Coronary artery (tissue), 2 donors: ENCODE data around the gene PAXIP1.

Experiments
- DNase-seq: peaks from one replicate; pipeline ENCODE4 v3.0.0-alpha.2; 2017; ENCODE audit warnings: low spot score
- H3K27ac ChIP-seq, 2 donors: fragments of 200-600 bp; sonication (generic); one replicate each; pipeline ENCODE4 v1.5.1; 2016 to 2019
- H3K4me3 ChIP-seq: fragments of 200-600 bp; sonication (generic); 2 replicates; pipeline ENCODE4 v1.5.1; 2016; ENCODE audit warnings: mild to moderate bottlenecking, moderate library complexity
- TF ChIP-seq, protein P1 (sequence below): fragments of 200-600 bp; sonication (generic); IDR thresholded peaks from one replicate; pipeline ENCODE4 v1.5.1; 2019; ENCODE audit warnings: antibody characterized with exemption

The PAXIP1 gene

DNA sequence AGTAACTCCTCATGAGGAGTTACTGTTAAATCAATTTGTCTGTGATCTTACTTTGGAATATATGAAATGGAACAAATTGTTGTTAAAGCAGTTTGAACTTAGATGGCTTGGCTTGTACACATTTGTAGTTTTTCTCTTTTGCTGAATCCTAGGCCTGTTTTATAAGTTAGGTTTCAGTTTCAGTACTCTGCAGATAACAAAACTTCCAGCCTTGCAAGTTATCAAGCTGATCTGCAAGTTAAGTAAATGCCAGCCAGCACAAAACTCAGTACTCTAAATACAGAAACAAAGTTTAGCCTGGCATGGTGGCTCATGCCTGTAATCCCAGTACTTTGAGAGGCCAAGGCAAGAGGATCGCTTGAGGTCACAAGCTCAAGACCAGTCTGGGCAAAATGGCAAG, 25.0 kb upstream of the PAXIP1 start:
- no peak for DNase-seq
- TF ChIP-seq, protein P1, sequence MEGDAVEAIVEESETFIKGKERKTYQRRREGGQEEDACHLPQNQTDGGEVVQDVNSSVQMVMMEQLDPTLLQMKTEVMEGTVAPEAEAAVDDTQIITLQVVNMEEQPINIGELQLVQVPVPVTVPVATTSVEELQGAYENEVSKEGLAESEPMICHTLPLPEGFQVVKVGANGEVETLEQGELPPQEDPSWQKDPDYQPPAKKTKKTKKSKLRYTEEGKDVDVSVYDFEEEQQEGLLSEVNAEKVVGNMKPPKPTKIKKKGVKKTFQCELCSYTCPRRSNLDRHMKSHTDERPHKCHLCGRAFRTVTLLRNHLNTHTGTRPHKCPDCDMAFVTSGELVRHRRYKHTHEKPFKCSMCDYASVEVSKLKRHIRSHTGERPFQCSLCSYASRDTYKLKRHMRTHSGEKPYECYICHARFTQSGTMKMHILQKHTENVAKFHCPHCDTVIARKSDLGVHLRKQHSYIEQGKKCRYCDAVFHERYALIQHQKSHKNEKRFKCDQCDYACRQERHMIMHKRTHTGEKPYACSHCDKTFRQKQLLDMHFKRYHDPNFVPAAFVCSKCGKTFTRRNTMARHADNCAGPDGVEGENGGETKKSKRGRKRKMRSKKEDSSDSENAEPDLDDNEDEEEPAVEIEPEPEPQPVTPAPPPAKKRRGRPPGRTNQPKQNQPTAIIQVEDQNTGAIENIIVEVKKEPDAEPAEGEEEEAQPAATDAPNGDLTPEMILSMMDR: no peak
- Histone ChIP-seq H3K27ac (no peak overlapping the region), H3K4me3 (no peak overlapping the region)

DNA sequence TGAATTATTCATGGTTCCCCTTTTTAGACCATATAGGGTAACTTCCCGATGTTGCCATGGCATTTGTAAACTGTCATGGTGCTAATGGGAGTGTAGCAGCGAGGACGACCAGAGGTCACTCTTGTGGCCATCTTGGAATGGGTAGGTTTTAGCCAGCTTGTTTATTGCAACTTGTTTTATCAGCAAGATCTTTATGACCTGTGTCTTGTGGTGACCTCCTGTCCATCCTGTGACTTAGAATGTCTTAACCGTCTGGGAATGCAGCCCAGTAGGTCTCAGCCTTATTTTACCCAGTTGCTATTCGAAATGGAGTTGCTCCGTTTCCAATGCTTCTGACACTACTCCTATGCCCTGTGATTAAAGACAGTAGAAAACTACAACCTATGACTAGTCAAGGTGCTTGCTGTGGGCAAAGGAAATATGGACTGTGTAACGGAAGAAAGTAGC, 18.8 kb upstream of the PAXIP1 start:
- no peak for DNase-seq
- Histone ChIP-seq H3K4me3 (no peak overlapping the region), H3K27ac (no peak overlapping the region)
- TF ChIP-seq, protein P1: no peak

GRCh38 chr7:155020996-155021395, 18.1 kb upstream of the PAXIP1 start:
- DNase-seq: no peak
- TF ChIP-seq, protein P1: no peak
- no peak overlapping the region for H3K27ac ChIP-seq
- no peak overlapping the region for H3K4me3 ChIP-seq

GRCh38 chr7:155017834-155018233, 14.9 kb upstream of the PAXIP1 start:
- Histone ChIP-seq H3K4me3 (no peak overlapping the region), H3K27ac (no peak overlapping the region)
- TF ChIP-seq, protein P1: no peak
- no peak for DNase-seq

DNA sequence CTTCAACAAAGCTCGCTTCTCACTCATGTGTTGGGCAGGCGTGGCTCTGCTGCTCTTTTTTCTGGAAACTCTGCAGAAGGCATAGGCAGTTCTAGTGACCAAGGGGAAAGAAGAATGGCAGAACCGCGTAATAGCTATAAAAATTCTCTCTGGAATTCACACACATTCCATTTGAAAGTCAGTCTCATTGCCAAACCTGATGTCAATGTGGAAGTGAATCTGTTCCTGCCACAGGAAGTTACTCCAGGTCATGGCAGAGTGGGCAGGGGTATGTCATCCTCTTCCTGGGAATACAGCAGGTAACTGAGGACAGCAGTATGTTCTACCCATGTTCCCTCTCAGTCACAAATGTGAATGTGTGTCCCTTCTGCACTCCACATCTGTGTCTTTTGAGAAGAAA, 8.2 kb upstream of the PAXIP1 start:
- H3K4me3 ChIP-seq: no peak overlapping the region
- DNase-seq: no peak
- no peak overlapping the region for H3K27ac ChIP-seq
- TF ChIP-seq, protein P1: no peak

GRCh38 chr7:155009570-155010157, 6.7 kb upstream of the PAXIP1 start:
- Histone ChIP-seq H3K27ac (no peak overlapping the region), H3K4me3 (no peak overlapping the region)
- no peak for DNase-seq
- TF ChIP-seq, protein P1: no peak

DNA sequence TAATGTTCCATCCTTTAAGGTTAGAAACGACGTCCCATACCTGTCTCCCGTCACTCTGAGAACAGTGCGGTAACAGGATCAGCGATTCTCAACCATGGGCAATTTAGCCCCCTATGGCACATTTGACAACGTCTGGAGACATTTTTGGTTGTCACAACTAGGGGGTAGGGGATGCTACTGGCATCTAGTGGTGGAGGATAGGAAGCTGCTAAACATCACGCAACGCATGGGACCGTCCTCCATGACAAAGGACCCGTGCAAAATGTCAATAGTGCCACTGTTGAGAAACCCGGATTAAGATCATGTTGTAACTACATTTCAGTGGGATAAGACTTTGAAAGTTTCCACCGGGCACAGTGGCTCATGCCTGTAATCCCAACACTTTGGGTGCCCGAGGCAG, 5.0 kb upstream of the PAXIP1 start:
- TF ChIP-seq, protein P1: no peak
- no peak for DNase-seq
- H3K27ac ChIP-seq: no peak overlapping the region
- H3K4me3 ChIP-seq: no peak overlapping the region
